Neural progenitor cell (in vitro differentiated cells): ENCODE measurements around the gene MEGF6.

Experiments used
- CTCF ChIP-seq: fragments of 200-600 bp; sonication (generic); IDR thresholded peaks from 2 replicates; pipeline ENCODE4 v1.5.1; 2017; ENCODE audit warnings: antibody characterized with exemption, mild to moderate bottlenecking
- EZH2 ChIP-seq: fragments of 200-600 bp; sonication (generic); IDR thresholded peaks from 2 replicates; pipeline ENCODE4 v1.6.1; 2017; ENCODE audit warnings: antibody characterized with exemption, mild to moderate bottlenecking, moderate library complexity

- TF ChIP-seq CTCF (no peak), EZH2 (no peak)
Observed at GRCh38 chr1:3451994-3452865, 159.1 kb downstream of the MEGF6 start.
